OCI-LY3 (cell line): Measurements from ENCODE around the gene IFNA1.

ENCODE experiments used
- H2AFZ ChIP-seq: fragments of 200-600, 300-600 bp; shearing (Covaris generic); 2 replicates; pipeline ENCODE4 v1.6.0; 2014; ENCODE audit warnings: antibody characterized with exemption, low read depth, low read length
- H3K27ac ChIP-seq: fragments of 200-600, 300-600 bp; sonication (generic); 2 replicates; pipeline ENCODE4 v1.5.1; 2014; ENCODE audit warnings: mild to moderate bottlenecking, low read length, moderate library complexity, mixed read lengths
- H3K27me3 ChIP-seq: fragments of 200-600, 300-600 bp; sonication (generic); 2 replicates; pipeline ENCODE4 v1.6.1; 2014; ENCODE audit warnings: low read depth, low read length, mixed read lengths
- H3K36me3 ChIP-seq: fragments of 200-600, 300-600 bp; sonication (generic); replicated peaks from 2 replicates; pipeline ENCODE3; 2014; ENCODE audit warnings: low read depth, low read length, mixed read lengths
- H3K4me1 ChIP-seq: fragments of 300-600, 200-600 bp; sonication (generic); 2 replicates; pipeline ENCODE4 v1.6.1; 2014; ENCODE audit warnings: low read length, mixed read lengths
- H3K4me2 ChIP-seq: fragments of 200-600, 300-600 bp; sonication (generic); 2 replicates; pipeline ENCODE4 v1.6.1; 2014; ENCODE audit warnings: low read length, mixed read lengths
- H3K4me3 ChIP-seq: fragments of 300-600, 200-600 bp; sonication (generic); 2 replicates; pipeline ENCODE4 v1.5.1; 2014; ENCODE audit warnings: antibody characterized with exemption, mild to moderate bottlenecking, low read length, moderate library complexity
- H3K79me2 ChIP-seq: fragments of 300-600, 200-600 bp; shearing (Covaris generic); 2 replicates; pipeline ENCODE4 v1.6.1; 2014; ENCODE audit warnings: mild to moderate bottlenecking, low read length, mixed read lengths
- H3K9ac ChIP-seq: fragments of 300-600, 200-600 bp; shearing (Covaris generic); 2 replicates; pipeline ENCODE4 v1.6.0; 2014; ENCODE audit warnings: mild to moderate bottlenecking, low read length, moderate library complexity
- H3K9me3 ChIP-seq: fragments of 200-600, 300-600 bp; shearing (Covaris generic); 2 replicates; pipeline ENCODE4 v1.6.1; 2014; ENCODE audit warnings: low read length, mixed read lengths; ENCODE audit not compliant: insufficient read depth
- H4K20me1 ChIP-seq: fragments of 200-600, 300-600 bp; sonication (generic); 2 replicates; pipeline ENCODE4 v1.6.1; 2016; ENCODE audit warnings: low read length, mixed read lengths; ENCODE audit not compliant: insufficient read depth
- EZH2phosphoT487 ChIP-seq: fragments of 200-600 bp; shearing (Covaris generic); IDR thresholded peaks from 2 replicates; pipeline ENCODE4 v1.6.1; 2018; ENCODE audit warnings: antibody characterized with exemption, mixed run types, low read depth
- TF ChIP-seq, protein P1 (sequence below): fragments of 200-600, 300-600 bp; sonication (generic); IDR thresholded peaks from 2 replicates; pipeline ENCODE4 v1.5.1; 2014; ENCODE audit warnings: antibody characterized with exemption, low read length, low read depth

The IFNA1 gene

DNA sequence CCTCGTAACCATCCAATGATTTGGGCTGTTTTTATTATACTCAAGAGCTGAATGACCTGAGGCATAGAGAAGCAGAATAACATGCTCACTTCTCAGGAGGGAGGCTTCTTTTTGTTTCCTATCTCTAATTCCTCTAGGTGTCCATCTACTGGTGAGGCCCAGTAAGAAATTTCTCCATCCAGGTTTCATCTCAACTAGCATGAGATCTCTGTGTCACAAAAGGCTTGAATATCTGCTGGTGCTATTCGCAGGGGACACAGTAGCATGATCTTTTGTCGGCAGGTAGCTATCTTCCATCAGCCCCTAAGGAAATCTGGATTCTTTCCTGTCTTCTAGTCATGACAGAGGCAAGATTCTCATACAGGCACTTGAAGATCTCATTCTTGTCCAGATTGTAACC is 33.0 kb downstream of the IFNA1 start:
- peaks cover 8% of the 10 kb centered on the region for H3K4me1 ChIP-seq
- H3K79me2 ChIP-seq: no peaks in the 10 kb centered on the region
- H4K20me1 ChIP-seq: no peaks in the 10 kb centered on the region
- H3K27me3 ChIP-seq: peaks cover 43% of the 10 kb centered on the region
- no peak overlapping the region for H2AFZ ChIP-seq
- no peak overlapping the region for H3K4me3 ChIP-seq
- H3K9ac ChIP-seq: no peak overlapping the region
- no peaks in the 10 kb centered on the region for H3K36me3 ChIP-seq
- no peak for TF ChIP-seq EZH2phosphoT487
- TF ChIP-seq, protein P1, sequence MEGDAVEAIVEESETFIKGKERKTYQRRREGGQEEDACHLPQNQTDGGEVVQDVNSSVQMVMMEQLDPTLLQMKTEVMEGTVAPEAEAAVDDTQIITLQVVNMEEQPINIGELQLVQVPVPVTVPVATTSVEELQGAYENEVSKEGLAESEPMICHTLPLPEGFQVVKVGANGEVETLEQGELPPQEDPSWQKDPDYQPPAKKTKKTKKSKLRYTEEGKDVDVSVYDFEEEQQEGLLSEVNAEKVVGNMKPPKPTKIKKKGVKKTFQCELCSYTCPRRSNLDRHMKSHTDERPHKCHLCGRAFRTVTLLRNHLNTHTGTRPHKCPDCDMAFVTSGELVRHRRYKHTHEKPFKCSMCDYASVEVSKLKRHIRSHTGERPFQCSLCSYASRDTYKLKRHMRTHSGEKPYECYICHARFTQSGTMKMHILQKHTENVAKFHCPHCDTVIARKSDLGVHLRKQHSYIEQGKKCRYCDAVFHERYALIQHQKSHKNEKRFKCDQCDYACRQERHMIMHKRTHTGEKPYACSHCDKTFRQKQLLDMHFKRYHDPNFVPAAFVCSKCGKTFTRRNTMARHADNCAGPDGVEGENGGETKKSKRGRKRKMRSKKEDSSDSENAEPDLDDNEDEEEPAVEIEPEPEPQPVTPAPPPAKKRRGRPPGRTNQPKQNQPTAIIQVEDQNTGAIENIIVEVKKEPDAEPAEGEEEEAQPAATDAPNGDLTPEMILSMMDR: no peak
- no peaks in the 10 kb centered on the region for H3K9me3 ChIP-seq
- no peak overlapping the region for H3K4me2 ChIP-seq
- H3K27ac ChIP-seq: no peak overlapping the region

DNA sequence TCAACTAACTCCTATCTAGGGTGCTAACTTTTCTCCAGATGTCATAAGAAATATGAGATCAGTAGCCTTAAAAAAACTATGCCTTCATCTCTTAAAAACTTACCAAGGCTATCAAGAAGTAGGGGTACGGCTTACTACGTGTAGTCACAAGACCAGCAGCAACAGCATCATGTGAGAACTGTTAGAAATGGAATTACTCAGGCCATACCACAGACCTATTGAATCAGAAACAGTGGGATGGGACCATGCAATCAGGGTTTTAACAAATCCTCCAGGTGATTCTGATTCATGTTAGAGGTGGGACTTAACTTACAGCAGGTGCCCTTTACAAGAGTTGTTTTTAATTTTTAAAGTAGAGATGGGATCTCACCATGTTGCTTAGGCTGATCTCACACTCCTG is 37.2 kb downstream of the IFNA1 start:
- Histone ChIP-seq H3K9me3 (no peaks in the 10 kb centered on the region), H3K27ac (no peak overlapping the region), H3K79me2 (no peaks in the 10 kb centered on the region), H4K20me1 (no peaks in the 10 kb centered on the region), H3K36me3 (no peaks in the 10 kb centered on the region), H3K9ac (no peak overlapping the region), H3K27me3 (peaks cover 17% of the 10 kb centered on the region), H2AFZ (no peak overlapping the region), H3K4me1 (peaks cover 19% of the 10 kb centered on the region), H3K4me2 (peak overlapping the region; percentile 19; the same call in 1 of the 2 replicates), H3K4me3 (no peak overlapping the region)
- TF ChIP-seq EZH2phosphoT487: no peak
- TF ChIP-seq, protein P1: no peak

DNA sequence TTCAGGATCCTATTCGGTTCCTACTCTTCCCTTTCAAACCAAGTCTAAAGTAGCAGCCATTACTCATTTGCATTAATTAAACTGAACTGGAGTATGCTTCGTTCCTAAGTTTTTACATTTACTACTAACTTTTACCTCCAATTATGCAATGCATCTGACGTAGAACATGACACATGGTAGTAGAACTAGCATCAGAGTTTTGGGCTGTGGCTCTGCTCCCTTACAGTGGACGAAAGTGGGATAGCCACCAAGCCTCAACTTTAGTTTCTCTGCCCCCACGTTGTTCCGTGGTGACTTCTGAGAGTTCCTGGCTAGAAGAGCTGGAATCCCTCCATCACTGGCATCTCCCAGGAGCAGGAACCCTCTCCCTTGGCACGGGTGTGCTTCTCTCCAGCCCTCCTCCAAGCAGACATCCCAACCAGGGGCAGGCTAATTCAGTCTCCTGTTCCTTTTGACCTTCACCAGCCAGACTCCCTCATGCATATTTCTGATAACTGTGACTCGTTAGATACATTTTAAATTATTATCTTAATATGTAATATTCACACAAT is 39.0 kb downstream of the IFNA1 start:
- no peak overlapping the region for H3K27ac ChIP-seq
- no peaks in the 10 kb centered on the region for H3K79me2 ChIP-seq
- TF ChIP-seq EZH2phosphoT487: no peak
- TF ChIP-seq, protein P1: no peak
- peaks cover 19% of the 10 kb centered on the region for H3K4me1 ChIP-seq
- H3K9ac ChIP-seq: no peak overlapping the region
- H3K4me2 ChIP-seq: peak overlapping the region; percentile 26; the same call in 1 of the 2 replicates
- H3K36me3 ChIP-seq: no peaks in the 10 kb centered on the region
- H3K9me3 ChIP-seq: no peaks in the 10 kb centered on the region
- H2AFZ ChIP-seq: no peak overlapping the region
- H3K27me3 ChIP-seq: peaks cover 17% of the 10 kb centered on the region
- H3K4me3 ChIP-seq: no peak overlapping the region
- no peaks in the 10 kb centered on the region for H4K20me1 ChIP-seq

DNA sequence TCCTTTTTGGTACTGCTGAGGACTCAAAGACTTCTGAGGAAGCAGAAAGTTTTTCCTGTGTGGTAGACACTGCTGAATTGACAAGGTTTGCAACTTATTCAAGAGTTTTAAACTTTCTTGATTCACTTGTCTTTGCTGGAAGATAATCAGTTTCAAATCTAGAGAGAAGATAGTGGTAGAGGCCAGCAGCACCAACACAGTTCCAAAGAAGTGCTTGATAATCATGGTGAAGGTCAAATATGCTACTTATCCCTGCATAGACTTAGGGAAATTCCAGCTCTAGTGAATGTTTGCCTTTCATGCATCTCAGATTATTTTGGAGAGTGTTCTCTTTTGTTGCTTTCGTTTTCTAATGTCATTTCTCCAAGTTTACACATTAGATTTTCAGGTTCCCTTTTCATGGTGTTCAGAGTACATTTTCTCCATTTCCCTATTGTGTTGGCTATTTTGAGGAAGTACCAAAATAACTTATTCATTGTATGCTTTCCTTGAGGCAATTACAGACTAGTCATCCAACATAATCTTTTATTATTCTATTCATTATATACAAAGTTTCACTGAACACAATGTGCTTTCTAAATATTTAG is 41.3 kb downstream of the IFNA1 start:
- Histone ChIP-seq H3K9me3 (no peaks in the 10 kb centered on the region; the same call in 1 of the 2 replicates), H3K4me3 (no peak overlapping the region), H3K4me2 (peak overlapping the region; percentile 36), H3K4me1 (peaks cover 19% of the 10 kb centered on the region), H3K27me3 (peaks cover 8% of the 10 kb centered on the region; the same call in 1 of the 2 replicates), H3K9ac (no peak overlapping the region), H4K20me1 (no peaks in the 10 kb centered on the region), H2AFZ (no peak overlapping the region), H3K36me3 (no peaks in the 10 kb centered on the region), H3K27ac (no peak overlapping the region), H3K79me2 (no peaks in the 10 kb centered on the region)
- TF ChIP-seq EZH2phosphoT487: no peak
- TF ChIP-seq, protein P1: no peak
